Measurements from ENCODE around the gene PRUNE2. TPM values are rescaled to one million over a fixed set of nuclear protein-coding genes. Genes with fewer than 3 reads are reported as not detected.

PRUNE2 gene
- total RNA-seq, 1 donor from 2014 or later, result 8.7 TPM

DNA sequence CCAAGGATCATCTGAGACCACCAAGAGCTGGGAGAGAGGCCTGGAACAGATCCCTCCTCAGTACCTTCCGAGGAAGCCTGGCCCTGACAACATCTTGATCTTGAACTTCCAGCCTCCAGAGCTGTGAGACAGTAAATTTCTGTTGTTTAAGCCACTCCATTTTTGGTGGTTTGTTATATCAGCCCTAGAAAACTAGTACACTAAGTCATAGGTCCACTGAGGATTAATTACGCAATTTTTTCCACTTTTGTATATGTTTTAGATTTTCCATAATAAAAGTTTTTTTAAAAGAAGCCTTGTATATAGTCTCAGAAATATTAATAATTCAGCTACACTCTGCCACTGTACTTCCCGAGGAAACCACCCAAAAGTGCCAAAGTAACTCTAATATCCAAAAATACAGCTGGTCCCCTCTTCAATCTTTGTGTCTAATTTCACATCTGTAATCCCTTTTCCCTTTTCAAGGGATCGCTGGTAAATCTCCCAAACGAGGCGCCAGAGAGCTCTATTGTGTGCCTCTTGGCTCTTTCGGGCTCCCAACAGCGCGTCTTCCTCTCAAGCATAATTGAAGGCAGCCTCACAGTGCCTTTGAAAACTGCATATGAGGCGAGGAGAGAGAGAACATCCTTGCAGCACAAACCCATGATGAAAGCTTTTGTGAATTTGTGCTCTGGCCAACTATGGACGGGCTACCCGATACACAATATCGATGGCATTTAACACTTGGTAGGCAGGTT, 32.7 kb downstream of the PRUNE2 start:
- peak overlapping the region; percentile 55 for H2AFZ ChIP-seq (ENCODE audit: low read depth, low read length)
- no peak for FAIRE-seq
- H3K4me1 Mint-ChIP-seq (ENCODE audit: low read depth, unreplicated experiment), result peaks cover 23% of the 10 kb centered on the region
- no peaks in the 10 kb centered on the region for H3K79me2 ChIP-seq (ENCODE audit: insufficient read depth, low read length)
- H4K20me1 ChIP-seq (ENCODE audit: insufficient read depth, low read length), result no peaks in the 10 kb centered on the region
- H3K27ac ChIP-seq (ENCODE audit: low read depth, low read length), result no peak overlapping the region
- H3K36me3 ChIP-seq (ENCODE audit: insufficient read depth, low read length), result no peaks in the 10 kb centered on the region
- H3K9me3 Mint-ChIP-seq (ENCODE audit: unreplicated experiment), result peaks cover 1% of the 10 kb centered on the region
- peak overlapping the region; percentile 31 for H3K4me2 ChIP-seq (ENCODE audit: low read length)
- no peaks in the 10 kb centered on the region for H3K36me3 Mint-ChIP-seq (ENCODE audit: low read depth, unreplicated experiment)
- no peak overlapping the region for H3K4me3 ChIP-seq (ENCODE audit: insufficient read depth, low read depth, low read length)
- peaks cover 4% of the 10 kb centered on the region for H3K27me3 Mint-ChIP-seq (ENCODE audit: low read depth, unreplicated experiment)
- no peak for DNase-seq (ENCODE audit: low read depth)
- H3K4me1 ChIP-seq (ENCODE audit: insufficient read depth, low read length), result peaks cover 4% of the 10 kb centered on the region
- no peak overlapping the region for H3K27ac Mint-ChIP-seq (ENCODE audit: unreplicated experiment)
- H3K9me3 ChIP-seq (ENCODE audit: insufficient read depth, low read depth, low read length), result no peaks in the 10 kb centered on the region
- H3K9ac ChIP-seq (ENCODE audit: low read length), result no peak overlapping the region
- no peak overlapping the region for H3K4me3 Mint-ChIP-seq (ENCODE audit: unreplicated experiment)
- TF ChIP-seq, protein P1, sequence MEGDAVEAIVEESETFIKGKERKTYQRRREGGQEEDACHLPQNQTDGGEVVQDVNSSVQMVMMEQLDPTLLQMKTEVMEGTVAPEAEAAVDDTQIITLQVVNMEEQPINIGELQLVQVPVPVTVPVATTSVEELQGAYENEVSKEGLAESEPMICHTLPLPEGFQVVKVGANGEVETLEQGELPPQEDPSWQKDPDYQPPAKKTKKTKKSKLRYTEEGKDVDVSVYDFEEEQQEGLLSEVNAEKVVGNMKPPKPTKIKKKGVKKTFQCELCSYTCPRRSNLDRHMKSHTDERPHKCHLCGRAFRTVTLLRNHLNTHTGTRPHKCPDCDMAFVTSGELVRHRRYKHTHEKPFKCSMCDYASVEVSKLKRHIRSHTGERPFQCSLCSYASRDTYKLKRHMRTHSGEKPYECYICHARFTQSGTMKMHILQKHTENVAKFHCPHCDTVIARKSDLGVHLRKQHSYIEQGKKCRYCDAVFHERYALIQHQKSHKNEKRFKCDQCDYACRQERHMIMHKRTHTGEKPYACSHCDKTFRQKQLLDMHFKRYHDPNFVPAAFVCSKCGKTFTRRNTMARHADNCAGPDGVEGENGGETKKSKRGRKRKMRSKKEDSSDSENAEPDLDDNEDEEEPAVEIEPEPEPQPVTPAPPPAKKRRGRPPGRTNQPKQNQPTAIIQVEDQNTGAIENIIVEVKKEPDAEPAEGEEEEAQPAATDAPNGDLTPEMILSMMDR (IDR thresholded peaks at IDR 0.05; ENCODE audit: insufficient read depth, low read depth, low read length), result no peak
- TF ChIP-seq EZH2 (IDR thresholded peaks at IDR 0.05; ENCODE audit: insufficient read depth, low read length), result no peak
- peaks cover 6% of the 10 kb centered on the region for H3K27me3 ChIP-seq (ENCODE audit: insufficient read depth, low read length)

DNA sequence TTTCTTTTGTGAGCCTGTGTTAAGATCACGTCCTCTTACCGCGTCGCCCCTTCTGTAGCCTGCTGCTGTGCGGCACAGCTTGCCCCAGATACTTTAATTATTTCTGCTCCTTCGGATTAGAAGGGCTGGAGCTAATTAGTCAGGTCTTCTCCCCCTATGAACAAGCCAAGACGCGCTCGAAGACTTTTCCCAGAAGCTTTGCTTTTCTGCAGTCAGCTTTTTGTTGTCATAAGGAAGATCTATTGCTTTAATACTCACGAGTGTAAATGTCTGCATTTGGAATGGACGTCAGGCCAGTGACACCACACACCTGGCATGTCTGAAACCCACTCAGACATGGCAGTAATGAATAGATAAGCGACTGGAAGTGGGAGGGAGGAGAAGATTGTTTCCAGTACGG, 37.0 kb downstream of the PRUNE2 start:
- H3K4me2 ChIP-seq (ENCODE audit: low read length), result peak overlapping the region; percentile 59

More for the DNA sequence above, 37.0 kb downstream of the PRUNE2 start:
- Mint-ChIP-seq H3K36me3 (ENCODE audit: low read depth, unreplicated experiment) (no peaks in the 10 kb centered on the region), H3K4me3 (ENCODE audit: unreplicated experiment) (no peak overlapping the region), H3K27ac (ENCODE audit: unreplicated experiment) (no peak overlapping the region), H3K4me1 (ENCODE audit: low read depth, unreplicated experiment) (peaks cover 28% of the 10 kb centered on the region), H3K9me3 (ENCODE audit: unreplicated experiment) (no peaks in the 10 kb centered on the region), H3K27me3 (ENCODE audit: low read depth, unreplicated experiment) (peaks cover 4% of the 10 kb centered on the region)
- no peak overlapping the region for H3K9ac ChIP-seq (ENCODE audit: low read length)
- DNase-seq (ENCODE audit: low read depth) (peak; percentile 51), FAIRE-seq (no peak)
- no peaks in the 10 kb centered on the region for H3K79me2 ChIP-seq (ENCODE audit: insufficient read depth, low read length)
- no peak for TF ChIP-seq EZH2 (IDR thresholded peaks at IDR 0.05; ENCODE audit: insufficient read depth, low read length)
- TF ChIP-seq, protein P1 (IDR thresholded peaks at IDR 0.05; ENCODE audit: insufficient read depth, low read depth, low read length), result no peak
- no peaks in the 10 kb centered on the region for H3K36me3 ChIP-seq (ENCODE audit: insufficient read depth, low read length)
- peaks cover 6% of the 10 kb centered on the region for H3K27me3 ChIP-seq (ENCODE audit: insufficient read depth, low read length)
- no peak overlapping the region for H3K4me3 ChIP-seq (ENCODE audit: insufficient read depth, low read depth, low read length)
- peak overlapping the region; percentile 39 for H2AFZ ChIP-seq (ENCODE audit: low read depth, low read length)
- H3K27ac ChIP-seq (ENCODE audit: low read depth, low read length), result no peak overlapping the region
- peaks cover 13% of the 10 kb centered on the region for H3K4me1 ChIP-seq (ENCODE audit: insufficient read depth, low read length)
- H4K20me1 ChIP-seq (ENCODE audit: insufficient read depth, low read length), result no peaks in the 10 kb centered on the region
- H3K9me3 ChIP-seq (ENCODE audit: insufficient read depth, low read depth, low read length), result no peaks in the 10 kb centered on the region
